HepG2 (cell line): ENCODE results near the gene FAIM. TPM values are rescaled to one million over a fixed set of nuclear protein-coding genes. Genes with fewer than 3 reads are reported as not detected.

ENCODE experiments used
- AGO2 ChIP-seq: fragments of 200-400 bp; formaldehyde crosslinking; optimal IDR thresholded peaks from 2 replicates; pipeline ENCODE3; 2017; ENCODE audit warnings: mild to moderate bottlenecking, low read depth, low read length, moderate library complexity
- CBFB ChIP-seq: sonication (generic); formaldehyde crosslinking; IDR thresholded peaks from 2 replicates; pipeline ENCODE4 v1.4.0; 2020; ENCODE audit warnings: missing genetic modification reagents
- EP300 ChIP-seq, 3 experiments: sonication (generic) in 1 of 3; formaldehyde crosslinking in 1 of 3; IDR thresholded peaks; 2 replicates each; pipeline versions ENCODE4 v1.5.1 to v1.6.1; 2011 to 2020; ENCODE audit warnings: low read depth in 2 of 3, low read length in 2 of 3, borderline replicate concordance in 1 of 3, improper control_type of control experiment in 1 of 3, mild to moderate bottlenecking in 1 of 3, missing genetic modification reagents in 1 of 3, moderate library complexity in 1 of 3
- GLI4 ChIP-seq: sonication (generic); formaldehyde crosslinking; IDR thresholded peaks from 2 replicates; pipeline ENCODE4 v1.5.1; 2020; ENCODE audit warnings: missing genetic modification reagents, mild to moderate bottlenecking, moderate library complexity, borderline replicate concordance
- HMGA1 ChIP-seq: sonication (generic); formaldehyde crosslinking; conservative IDR thresholded peaks from 2 replicates; pipeline ENCODE4 v1.4.0; 2020; ENCODE audit warnings: missing genetic modification reagents
- ZEB1 ChIP-seq: IDR thresholded peaks from 2 replicates; pipeline ENCODE4 v1.6.1; 2012; ENCODE audit warnings: mild to moderate bottlenecking, low read depth, inconsistent platforms; ENCODE audit not compliant: insufficient replicate concordance
- ZNF230 ChIP-seq: sonication (generic); formaldehyde crosslinking; IDR thresholded peaks from 2 replicates; pipeline ENCODE4 v1.4.0; 2020; ENCODE audit warnings: mild to moderate bottlenecking, missing genetic modification reagents
- ZNF670 ChIP-seq: sonication (generic); formaldehyde crosslinking; IDR thresholded peaks from 2 replicates; pipeline ENCODE4 v1.8.0; 2022; ENCODE audit warnings: mild to moderate bottlenecking, missing genetic modification reagents, borderline replicate concordance
- ZNF788 ChIP-seq: sonication (generic); formaldehyde crosslinking; IDR thresholded peaks from 2 replicates; pipeline ENCODE4 v1.5.0; 2020; ENCODE audit warnings: mild to moderate bottlenecking, missing genetic modification reagents, borderline replicate concordance
- polyA plus RNA-seq, 8 experiments: library from polyadenylated mRNA; depleted of rRNA in 3 of 8; stranded (reverse) in 7 of 8; unstranded in 1 of 8; fragments of >200 nt; fragmentation: Illumina TruSeq in 4 of 8; extraction: Trizol in 4 of 8; gene quantifications; 2 replicates each; pipeline versions ENCODE4 v1.2.1 to v1.2.3, GENCODE V29; 2011 to 2016; ENCODE audit warnings: low read depth in 4 of 8, missing spikeins in 1 of 8, mixed read lengths in 1 of 8; ENCODE audit not compliant: insufficient read depth in 1 of 8
- total RNA-seq, 5 experiments: library from RNA; depleted of rRNA; stranded (reverse); fragments of >200 nt; fragmentation: Illumina TruSeq; extraction: Trizol; gene quantifications; 2 replicates each; pipeline ENCODE4 v1.2.3, GENCODE V29; 2016; ENCODE audit warnings: low read depth in 1 of 5
- TF ChIP-seq, protein P1 (sequence below): fragments of 450-650 bp; IDR thresholded peaks from 2 replicates; pipeline ENCODE4 v1.6.1; 2017
- TF ChIP-seq, protein P2 (sequence below): sonication (generic); formaldehyde crosslinking; IDR thresholded peaks from 2 replicates; pipeline ENCODE4 v1.5.1; 2020; ENCODE audit warnings: missing genetic modification reagents, mild to moderate bottlenecking, borderline replicate concordance
- TF ChIP-seq, protein P3 (sequence below): sonication (generic); formaldehyde crosslinking; IDR thresholded peaks from 2 replicates; pipeline ENCODE4 v1.5.0; 2020; ENCODE audit warnings: missing genetic modification reagents, mild to moderate bottlenecking, borderline replicate concordance

FAIM gene
- total and polyA plus RNA-seq, 2 of the 13 experiments (the other 11 are each of a cell fraction or from before 2014, with no cell fraction given) = 4.3 to 25.8 TPM

DNA sequence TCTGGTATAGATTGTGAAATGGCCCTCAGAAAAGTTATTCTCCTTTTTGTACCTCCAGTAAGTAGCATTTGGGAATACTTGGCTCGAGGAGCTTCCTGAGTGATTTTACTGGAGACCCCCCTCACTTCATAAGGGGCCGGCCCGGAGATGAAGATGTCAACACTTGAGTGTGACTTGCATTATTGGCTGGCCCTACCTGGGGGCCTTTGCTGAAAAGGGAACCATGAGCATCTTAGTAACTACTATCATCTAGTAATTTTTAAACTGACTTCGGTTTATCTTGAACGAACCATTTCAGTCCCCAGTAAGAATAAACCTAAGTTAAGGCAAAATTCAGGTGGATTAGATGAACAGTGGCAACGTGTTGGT, 1.3 kb downstream of the FAIM start (continued):
- TF ChIP-seq, protein P1, sequence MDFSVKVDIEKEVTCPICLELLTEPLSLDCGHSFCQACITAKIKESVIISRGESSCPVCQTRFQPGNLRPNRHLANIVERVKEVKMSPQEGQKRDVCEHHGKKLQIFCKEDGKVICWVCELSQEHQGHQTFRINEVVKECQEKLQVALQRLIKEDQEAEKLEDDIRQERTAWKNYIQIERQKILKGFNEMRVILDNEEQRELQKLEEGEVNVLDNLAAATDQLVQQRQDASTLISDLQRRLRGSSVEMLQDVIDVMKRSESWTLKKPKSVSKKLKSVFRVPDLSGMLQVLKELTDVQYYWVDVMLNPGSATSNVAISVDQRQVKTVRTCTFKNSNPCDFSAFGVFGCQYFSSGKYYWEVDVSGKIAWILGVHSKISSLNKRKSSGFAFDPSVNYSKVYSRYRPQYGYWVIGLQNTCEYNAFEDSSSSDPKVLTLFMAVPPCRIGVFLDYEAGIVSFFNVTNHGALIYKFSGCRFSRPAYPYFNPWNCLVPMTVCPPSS = no peak
- TF ChIP-seq GLI4 (CRISPR knock-in tag) (no peak), ZNF670 (CRISPR knock-in tag) (no peak), AGO2 (no peak), ZEB1 (no peak), CBFB (no peak), HMGA1 (no peak), ZNF788 (no peak), EP300 (IDR thresholded peaks at IDR 0.05; ENCODE audit: low read depth in 2 of 2, low read length in 2 of 2) (no peak), EP300 (CRISPR knock-in tag; IDR thresholded peaks at IDR 0.05; ENCODE audit: borderline replicate concordance) (no peak), ZNF230 (CRISPR knock-in tag) (no peak)
- TF ChIP-seq, protein P2, sequence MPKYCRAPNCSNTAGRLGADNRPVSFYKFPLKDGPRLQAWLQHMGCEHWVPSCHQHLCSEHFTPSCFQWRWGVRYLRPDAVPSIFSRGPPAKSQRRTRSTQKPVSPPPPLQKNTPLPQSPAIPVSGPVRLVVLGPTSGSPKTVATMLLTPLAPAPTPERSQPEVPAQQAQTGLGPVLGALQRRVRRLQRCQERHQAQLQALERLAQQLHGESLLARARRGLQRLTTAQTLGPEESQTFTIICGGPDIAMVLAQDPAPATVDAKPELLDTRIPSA = no peak
- TF ChIP-seq, protein P3, sequence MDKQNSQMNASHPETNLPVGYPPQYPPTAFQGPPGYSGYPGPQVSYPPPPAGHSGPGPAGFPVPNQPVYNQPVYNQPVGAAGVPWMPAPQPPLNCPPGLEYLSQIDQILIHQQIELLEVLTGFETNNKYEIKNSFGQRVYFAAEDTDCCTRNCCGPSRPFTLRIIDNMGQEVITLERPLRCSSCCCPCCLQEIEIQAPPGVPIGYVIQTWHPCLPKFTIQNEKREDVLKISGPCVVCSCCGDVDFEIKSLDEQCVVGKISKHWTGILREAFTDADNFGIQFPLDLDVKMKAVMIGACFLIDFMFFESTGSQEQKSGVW (CRISPR knock-in tag) = no peak
